NCI-H187 treated with DMSO at 0.1 percent for 48 hours (cell line): ENCODE measurements around the gene C5orf58.

Experiments
- DNase-seq: peaks from one replicate; lab custom pipeline; 2025; lab: John Stamatoyannopoulos, UW

C5orf58 gene

DNA sequence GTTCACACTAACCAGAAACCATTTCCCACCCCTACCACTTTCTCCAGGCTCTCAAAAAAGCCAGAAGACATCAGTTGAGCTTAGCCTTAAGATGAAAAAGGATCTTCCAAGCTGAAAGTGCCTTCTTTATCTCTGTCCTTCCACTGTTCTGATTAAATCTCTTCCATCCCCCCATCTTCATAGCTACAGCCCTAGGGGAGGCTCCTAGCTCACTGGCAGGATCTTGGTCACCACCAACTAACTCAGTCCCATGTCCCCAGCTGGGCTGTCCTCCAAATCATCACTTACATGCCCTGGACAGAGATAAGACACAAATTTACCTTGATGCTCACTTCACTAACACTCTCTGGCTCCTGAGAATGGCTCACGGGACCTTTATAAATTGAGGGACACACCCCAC is 50.5 kb downstream of the C5orf58 start:
- DNase-seq = no peak

DNA sequence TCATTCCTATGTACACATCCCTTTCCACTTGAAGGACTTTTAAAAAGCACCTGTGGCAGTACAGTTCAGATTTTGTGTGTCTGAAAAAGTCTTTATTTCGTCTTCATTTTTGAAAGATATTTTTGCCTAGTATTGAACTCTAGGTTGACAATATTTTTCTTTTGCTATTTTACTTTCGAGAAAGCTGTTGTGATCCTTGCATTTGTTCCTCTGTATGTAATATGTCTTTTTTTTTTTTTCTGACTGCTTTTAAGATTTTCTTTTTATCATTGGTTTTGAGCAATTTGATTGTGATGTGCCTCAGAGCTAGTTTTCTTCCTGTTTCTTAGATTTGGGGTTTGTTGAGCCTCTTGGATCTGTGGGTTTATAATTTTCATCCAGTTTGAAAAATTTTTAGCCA is 51.4 kb downstream of the C5orf58 start:
- DNase-seq = no peak

DNA sequence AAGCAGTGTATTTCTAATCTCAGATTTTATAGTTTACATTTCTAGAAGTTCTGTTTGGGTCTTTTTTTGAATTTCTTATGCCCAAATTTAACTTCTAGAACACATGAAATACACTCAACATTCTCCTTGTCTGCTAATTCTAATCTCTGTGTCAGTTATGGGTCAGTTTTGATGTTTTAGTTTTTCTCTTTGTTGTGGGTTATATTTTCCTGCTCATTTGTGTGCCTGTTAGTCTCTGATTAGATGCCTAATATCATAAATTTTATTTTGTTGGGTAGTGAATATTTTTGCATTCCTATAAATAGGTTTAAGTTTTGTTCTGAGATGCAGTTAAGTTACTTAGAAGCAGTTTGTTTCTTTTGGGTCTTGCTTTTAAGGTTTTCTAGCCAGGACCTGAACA is 52.4 kb downstream of the C5orf58 start:
- DNase-seq = no peak

DNA sequence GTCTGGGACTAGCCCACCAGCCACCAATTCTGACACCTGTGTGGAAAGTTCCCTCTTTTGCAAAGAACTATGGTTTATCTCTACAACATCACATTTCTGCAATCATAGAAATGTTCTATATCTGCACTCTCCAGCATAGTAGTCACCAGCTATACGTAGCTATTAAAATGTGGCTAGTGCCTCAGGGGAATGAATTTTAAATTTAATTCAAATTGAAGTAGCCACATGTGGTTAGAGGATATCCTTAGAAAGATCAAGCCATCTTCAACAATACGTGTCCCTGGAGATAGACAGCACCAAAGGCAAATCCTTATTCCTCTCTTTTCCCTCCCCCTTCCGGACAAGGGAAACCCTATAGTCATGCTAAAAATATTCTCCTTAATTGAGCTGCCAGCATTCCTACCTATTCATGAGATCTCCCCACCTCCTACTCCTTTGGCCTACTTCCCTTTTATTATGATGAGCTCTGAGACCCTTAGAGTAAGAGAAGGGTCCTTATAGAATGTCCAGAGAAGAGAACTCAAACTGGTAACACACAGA is 53.7 kb downstream of the C5orf58 start:
- DNase-seq = no peak

DNA sequence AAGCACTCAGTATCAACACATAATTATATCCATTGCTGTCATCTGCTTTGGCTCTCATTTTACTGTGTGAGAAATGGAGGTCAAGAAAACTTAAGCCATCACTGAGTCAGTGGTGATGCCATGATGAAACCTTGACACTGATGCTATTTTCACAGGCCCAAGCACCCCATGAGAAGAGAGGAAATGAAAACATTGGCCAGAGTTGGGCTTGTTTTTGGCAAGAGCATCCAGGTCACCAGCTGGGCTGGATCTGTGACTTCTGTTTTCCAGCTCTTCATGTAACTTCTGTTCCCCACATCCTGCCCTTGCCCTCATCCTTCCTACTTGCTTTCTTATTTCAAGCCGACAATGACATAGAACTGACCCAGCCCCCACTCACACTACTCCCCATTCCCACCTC is 54.7 kb downstream of the C5orf58 start:
- DNase-seq = no peak

DNA sequence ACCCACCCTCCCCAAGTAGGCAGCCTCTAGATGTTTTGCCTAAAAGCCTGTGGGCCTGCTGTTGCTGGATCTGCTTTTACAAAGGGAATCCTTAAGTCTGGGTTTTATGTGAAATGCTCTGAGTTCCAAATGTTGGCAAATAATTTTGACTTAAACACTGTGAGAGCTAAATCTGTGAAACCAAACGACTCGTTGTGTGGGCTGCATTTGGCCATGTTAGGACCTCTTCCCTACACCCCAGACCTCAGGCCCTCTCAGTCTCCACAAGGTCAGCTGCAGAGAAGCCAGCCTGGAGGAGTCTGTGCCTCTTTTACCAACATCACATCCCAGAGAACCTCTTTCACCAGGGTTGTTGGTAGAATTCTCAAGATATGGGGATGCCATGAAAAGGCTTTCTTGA is 55.4 kb downstream of the C5orf58 start:
- no peak for DNase-seq

DNA sequence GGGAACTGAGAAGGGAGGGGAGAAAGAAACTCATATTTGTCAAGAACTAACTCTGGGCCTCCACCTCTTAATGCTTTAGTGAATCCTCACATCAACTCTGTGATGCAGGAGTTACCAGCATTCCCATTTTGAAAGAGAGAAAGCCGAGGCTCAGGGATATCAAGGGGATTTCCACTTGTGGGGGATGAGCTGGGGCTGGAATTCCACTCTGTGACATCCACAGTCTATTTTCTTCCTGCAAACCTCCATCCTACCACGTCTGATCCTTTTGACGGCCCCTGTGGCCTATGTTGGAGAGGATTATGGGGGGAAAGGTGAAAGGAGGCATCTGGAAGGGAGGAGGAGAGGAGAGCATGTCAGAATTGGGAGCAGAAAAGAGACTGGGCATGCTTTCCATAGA is 55.8 kb downstream of the C5orf58 start:
- no peak for DNase-seq

DNA sequence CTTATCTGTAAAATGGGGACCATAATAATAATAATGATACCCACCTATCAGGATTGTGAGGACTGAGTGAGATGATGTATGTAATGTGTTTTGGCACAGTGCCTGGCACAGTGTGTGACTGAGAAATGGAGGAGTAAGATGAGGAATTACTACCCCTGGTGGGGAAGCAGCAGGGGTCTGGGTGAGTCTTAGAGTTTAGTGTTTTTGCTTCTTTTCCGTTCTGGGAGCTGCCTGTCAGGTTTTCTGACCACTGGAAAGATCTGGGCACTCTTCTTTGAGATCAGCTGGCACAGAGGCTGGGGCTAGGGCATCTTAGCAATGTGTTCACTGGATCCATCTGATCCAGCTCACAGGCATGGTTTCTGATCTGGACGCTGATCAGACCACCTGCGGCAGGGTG is 56.3 kb downstream of the C5orf58 start:
- no peak for DNase-seq

DNA sequence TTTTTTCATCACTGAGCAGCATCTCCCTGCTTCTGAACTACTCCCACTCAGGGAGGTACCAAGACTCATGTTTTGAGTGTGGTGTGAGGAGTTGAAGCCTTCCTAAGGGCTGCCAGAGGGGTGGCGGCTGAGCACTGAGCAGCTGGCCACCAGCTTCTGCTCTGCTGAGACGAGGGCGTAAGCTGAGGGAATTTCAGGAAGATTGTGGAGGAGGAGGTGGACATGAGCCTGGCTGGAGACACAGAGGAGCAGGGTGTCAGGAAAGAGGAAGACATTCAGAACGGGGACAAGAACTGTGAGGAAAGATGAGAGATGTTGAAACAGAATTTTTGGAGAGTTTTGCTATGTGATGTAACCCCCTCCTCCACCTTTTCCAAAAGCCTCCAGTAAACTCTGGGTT is 57.0 kb downstream of the C5orf58 start:
- DNase-seq = no peak

DNA sequence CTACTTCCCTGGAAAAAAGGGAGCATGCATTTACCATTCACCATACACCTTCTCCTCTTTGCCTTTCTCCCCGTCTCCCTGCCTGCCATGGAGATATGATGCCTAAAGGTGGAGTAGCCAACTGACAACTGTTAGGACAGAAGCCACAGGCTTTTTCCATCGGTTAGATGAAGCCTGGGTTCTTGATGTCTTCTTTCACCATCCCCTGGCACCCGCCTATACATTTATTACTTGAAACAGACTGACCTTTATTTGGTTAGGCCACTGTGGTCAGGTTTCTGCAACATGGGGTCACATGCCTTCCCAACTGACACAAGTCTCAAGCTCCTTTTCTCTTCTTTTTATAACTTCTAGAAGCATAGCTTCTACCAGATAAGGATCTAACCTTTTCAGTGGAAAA is 57.7 kb downstream of the C5orf58 start:
- DNase-seq = no peak

DNA sequence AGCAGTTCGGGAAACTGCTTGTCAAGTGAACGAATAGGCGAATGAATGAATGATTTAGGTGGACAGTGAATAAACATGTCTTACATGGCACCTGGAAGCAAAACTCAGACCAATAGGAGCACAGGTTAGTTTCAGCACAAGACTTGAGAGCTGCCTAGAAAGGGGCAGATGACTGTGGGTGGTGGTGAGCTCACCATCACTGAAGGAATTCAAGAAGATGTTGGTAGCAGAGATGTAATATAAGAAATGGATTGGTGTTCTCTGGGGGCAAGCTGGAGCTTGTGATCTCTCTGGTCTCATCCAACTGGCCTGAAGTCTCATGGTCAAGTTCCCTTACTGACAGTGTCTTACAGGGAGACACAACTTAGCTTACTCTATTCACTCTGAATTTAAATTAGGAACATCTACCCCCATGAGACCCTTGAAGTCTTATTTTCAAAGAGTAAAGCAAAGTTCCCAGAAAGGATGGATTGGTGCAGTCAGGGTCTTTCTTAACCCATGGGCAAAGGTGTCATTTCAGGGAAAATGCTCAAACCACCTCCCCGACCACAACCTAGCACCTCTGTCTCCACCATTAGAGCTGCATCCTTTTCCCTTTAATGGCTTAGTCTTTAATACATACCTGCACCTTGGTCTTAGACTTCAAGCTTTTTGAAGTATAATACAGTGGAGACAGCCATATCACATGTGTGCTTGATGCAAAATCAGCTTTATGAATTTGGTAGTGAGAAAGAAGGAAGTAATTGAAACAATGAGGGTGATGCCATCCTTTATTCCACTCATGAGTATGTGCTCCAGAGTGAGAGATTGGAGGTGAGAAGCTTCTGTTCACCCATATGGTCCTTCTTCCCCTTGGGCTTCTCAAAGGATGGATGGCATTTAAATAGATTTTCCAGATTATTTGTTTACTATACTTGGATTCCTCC is 59.7 kb downstream of the C5orf58 start:
- no peak for DNase-seq

DNA sequence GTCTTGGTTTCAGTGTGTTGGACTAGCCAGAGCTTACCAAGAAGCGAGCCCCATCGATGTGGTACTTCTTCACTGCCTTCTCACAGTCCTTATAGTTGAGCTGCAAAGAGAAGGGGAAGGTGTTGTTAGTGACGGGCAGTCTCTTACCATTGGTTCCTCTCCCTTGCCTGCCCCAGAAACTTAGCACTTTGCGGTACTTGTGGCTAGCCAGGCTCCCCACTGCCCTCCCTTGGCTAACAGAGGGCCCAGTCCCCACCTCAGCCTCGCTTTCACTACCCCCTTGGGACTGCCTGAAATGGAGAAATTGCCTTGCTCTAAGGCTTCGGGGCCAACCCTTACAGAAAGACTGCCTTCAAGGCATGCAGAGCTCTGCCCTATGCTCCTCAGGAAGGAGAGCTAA is 60.5 kb downstream of the C5orf58 start:
- no peak for DNase-seq

DNA sequence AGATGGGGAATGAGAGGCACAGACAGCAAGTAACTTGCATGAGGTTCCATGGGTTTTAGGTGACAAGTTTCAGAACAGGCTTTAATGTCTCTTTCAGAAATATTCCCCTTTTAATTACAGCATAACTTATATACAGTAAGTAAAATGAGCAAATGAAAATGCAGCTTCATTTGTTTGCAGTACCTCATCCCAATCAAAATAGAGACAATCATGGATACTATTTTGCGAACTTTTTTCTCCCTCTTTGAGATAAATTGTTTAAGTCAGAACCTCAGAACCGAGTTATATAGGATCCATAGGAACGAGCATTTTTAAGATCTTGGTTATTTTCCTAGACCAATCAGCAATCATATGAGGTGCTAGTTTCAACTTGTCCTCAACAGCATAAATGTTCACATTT is 61.3 kb downstream of the C5orf58 start:
- DNase-seq = no peak

DNA sequence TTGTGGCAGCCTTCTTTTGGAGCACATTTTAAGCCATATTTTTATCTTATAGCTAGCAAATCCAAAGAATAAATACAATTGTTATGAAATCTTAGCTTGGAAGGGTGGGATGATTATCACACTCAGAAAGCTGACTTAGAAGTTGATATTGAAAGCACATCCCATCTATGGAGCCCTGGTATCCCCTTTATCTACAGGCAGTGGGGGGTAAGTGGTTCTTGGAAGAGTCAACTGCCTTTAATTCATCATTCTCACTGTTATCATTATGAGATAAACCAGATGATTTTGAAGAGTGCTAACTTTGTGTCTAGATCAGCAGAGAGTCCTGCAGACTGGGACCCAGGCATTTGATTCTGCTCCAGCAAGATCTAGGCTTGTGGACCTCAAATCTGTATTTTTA is 61.8 kb downstream of the C5orf58 start:
- DNase-seq = no peak
